ENCODE measurements around the gene PIK3CG.
A peak's percentile ranks its signal among the peaks of the same experiment; 100 is the strongest.

Gene PIK3CG

DNA sequence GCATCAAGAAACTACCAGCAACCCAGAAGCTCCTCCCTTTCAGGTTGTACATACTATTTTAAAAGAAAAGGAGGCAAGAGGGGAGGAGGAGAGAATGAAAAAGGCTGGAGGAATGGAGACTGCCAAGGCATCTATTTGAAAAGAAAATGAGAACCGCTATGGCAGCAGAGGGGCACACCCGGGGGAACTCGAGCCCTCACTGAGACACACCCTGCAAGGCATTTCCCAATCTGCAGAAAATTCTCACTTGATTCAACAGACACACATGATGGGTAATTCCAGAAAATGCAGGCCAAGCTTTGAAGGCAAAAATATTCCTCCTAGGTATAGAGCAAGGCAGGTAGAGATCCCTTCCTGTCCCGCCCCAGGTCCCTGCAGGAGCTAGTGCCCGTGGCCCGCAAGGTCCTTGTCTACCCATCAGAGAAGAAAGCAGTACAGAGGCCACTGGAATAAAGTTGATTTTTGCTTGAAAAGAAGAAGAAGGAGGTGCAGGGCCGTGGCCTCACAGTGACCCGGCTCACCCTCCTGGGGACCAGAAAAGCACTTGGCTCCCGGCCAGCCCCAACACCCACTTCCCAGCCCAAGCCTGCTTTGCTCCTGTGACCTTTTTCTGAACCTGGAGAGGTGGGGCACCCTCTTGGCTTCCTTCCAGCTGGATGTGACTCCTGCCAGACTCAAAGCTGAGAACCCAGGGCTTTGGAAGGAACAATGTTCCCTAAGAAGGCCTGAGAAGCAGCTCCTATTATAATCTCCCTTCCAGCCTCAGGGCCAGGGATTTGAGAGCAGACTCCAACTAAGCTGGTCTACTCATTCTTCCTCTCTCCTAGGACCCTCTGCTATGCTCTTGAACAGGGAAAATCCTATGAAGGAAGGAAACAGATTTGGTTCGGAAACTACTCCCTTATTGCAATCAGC is 6.2 kb upstream of the PIK3CG start:
- peak; percentile 7 for DNase-seq

DNA sequence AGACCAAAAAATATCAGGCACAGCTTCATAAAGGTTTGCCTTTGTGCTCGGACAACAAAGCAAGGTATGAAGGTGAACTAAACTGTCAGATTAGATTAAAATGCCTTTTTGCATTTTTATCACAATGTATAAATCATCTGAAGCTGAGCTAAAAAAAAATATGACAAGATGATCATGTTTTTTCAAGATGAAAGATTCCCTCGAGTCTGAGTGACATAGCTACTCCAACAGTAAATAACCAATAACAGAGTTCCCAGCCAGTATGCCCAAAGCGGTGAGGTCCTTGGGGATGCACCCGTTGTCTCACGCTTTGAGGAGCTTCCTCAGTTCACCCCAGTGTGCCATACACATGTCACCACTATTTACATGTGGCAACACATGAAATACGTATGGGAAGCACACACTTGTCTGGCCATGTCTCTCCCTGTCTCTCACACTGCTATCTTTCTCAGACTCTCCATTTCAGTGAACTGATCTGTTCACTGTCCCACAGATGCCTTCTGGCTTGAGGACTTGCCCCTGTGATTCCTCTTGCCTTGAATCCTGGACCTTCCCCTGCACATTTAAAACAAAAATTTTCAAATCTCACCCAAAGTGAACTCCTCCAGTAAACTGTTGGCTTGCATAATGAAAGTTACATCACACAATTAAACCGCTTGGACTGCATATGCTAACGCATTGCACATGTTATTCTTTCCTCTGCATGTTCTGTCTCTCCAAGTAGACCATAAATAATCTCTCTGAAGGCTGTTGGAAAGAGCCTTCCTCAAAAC is 2.6 kb upstream of the PIK3CG start:
- no peak for DNase-seq

GRCh38 chr7:106863274-106863997 is 1.6 kb upstream of the PIK3CG start:
- no peak for DNase-seq

DNA sequence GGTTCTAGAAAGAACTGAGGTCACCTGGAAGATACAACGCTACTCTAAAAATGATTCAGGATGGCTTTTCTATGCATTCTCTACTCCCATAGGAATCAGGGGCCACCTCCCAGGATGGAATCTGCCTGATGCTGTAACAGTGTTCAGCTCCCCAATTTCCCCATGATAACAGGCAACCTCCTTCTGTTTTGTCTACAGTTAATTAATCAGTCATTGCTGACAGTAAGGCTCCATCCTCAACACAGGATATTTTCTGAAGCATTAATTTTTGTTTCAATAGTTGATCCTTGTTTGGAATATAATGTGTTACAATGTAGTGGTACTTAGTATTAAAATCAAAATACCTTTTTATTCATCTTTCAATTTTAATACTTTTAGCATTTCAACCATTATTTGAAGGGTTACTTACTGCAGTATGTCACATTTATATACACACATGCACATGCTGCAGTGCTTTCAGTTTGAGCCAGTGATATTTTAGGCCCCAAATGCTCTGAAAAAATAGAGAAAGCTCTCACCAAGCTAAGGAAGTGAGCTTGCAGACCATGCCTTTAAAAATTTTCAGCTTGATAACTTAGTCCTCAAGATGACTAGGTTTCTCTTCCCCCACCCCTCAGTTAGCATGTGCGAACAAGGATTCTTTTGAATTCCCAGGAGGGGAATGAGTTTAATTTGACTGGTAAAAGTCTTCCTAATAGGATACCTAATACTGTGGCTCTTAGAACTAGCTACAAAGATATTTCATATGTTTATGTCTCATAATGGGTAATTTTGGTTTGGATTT is 592 bp upstream of the PIK3CG start:
- peak; percentile 17 for DNase-seq

DNA sequence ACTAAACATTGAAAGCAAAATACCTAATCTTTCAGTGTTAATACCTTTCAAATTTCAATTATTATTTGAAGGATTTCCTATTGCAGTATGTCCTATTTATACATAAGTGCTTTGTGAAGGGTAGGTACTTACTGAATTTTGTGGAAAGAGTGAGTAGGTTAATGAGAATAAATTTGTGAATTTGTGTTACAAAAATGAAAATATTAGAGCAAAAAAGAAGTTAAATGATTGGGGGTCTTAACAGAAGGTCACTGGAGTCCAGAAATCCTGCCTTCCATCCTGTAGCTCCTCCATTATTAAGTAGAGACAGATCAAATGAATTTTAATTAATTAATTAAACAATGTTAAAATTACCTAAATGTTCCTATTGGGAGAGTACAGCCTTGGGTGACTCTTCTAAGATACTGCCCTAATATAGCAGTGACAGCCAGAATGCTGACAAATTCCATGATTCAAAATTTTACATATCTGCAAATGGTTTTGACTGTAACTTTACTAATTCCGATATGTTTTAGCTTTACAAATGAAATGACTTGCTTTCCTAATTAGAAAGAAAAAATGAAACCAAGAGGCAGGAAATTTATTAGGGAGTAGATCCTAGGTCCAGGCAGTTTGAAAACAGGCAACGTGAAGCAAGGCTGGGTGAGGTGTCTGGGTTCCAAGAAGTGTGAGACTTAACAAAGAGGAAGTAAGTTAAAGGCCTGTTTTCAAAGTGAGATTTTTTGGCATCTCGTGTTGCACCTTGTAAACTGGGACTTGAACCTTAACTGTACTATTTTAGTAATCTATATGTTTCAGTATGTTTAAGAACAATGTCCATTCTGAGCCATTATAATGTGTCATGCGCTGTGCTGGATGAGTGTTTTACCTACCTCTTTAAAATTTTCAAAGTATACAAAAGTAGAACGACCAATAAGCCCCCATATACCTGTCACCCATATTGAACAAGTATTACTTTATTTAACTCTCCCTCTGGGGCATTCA is 1.5 kb downstream of the PIK3CG start:
- no peak for DNase-seq

DNA sequence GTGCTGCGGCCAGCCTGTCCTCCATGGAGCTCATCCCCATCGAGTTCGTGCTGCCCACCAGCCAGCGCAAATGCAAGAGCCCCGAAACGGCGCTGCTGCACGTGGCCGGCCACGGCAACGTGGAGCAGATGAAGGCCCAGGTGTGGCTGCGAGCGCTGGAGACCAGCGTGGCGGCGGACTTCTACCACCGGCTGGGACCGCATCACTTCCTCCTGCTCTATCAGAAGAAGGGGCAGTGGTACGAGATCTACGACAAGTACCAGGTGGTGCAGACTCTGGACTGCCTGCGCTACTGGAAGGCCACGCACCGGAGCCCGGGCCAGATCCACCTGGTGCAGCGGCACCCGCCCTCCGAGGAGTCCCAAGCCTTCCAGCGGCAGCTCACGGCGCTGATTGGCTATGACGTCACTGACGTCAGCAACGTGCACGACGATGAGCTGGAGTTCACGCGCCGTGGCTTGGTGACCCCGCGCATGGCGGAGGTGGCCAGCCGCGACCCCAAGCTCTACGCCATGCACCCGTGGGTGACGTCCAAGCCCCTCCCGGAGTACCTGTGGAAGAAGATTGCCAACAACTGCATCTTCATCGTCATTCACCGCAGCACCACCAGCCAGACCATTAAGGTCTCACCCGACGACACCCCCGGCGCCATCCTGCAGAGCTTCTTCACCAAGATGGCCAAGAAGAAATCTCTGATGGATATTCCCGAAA is 2.7 kb downstream of the PIK3CG start:
- no peak for DNase-seq

GRCh38 chr7:106868364-106868763 is 3.3 kb downstream of the PIK3CG start:
- DNase-seq = no peak

- DNase-seq = no peak
These were observed 4.9 kb downstream of the PIK3CG start for GRCh38 chr7:106869954-106870353.

- no peak for DNase-seq
These were observed 5.4 kb downstream of the PIK3CG start for GRCh38 chr7:106870528-106870927.

- DNase-seq = no peak
These were observed 5.9 kb downstream of the PIK3CG start for GRCh38 chr7:106870983-106871410.

DNA sequence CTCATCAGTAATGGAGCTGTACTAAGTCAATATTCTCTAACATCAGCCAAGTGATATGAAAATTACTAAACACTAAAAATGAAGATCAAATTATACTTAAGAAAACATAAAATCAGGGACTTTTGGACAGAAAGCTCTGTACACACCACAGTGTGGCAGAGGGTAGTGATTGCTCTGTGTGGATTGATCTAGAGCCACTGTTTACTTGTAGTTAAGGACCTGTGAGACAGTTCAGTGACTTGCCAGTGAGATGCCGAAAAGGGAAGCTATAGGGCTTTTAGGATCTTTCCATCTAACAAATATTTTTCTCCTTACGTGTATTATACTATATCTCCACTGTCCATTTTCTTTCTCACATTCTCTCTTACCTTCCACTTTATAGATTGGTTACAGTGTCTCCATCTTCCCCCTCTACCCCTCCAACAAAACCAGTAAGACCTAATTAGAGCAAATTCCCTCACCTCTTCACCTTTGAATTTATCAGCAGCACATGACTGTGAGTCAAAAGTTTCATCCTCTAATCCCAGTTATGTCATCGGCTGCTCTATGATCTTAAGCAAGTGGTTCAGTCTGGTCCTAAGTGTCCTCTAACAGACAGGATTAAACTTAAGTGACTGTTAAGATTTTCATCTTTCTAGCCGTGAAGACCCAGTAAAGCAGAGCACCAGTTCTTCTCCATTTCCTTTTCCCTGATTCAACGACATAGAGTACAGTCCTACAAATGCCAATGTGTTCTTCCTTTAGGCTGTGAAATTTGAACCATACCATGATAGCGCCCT is 6.9 kb downstream of the PIK3CG start:
- DNase-seq = no peak

GRCh38 chr7:106872763-106873162 is 7.7 kb downstream of the PIK3CG start:
- DNase-seq = no peak

DNA sequence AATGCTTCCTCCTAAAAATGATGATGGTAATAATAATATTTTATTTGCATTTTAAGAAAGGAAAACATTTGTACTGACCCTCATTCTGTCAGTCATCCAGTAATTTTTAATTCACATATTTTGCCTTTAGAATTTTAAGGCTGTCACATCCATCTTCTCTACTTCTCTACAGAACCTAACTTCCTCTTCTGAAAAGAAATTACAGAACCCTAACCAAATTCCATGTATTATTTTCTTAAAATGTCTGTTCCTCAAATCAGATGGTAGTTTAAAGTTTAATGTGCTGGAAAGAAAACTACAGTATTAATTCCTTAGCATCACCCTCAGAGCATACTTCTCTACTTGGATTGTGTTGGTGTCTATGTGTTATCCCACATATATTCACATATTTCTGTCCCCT is 9.0 kb downstream of the PIK3CG start:
- DNase-seq = no peak

DNA sequence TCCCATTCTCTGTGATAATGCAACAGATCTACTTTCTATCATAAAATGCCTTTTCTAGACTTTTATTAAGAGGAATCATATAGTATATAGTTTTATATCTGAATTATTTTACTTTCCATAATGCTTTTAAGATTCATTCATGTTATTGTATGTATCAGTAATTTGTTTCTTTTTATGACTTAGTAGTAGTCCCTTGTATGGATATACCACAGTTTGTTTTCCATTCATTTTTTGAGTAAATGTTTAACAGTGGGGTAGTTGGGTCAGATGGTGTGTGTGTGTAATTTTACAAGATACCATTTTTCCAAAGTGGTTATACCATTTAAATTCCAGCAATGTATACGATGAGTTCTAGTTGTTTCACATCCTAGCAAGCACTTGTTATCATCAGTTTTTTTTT is 10.4 kb downstream of the PIK3CG start:
- DNase-seq = no peak

DNA sequence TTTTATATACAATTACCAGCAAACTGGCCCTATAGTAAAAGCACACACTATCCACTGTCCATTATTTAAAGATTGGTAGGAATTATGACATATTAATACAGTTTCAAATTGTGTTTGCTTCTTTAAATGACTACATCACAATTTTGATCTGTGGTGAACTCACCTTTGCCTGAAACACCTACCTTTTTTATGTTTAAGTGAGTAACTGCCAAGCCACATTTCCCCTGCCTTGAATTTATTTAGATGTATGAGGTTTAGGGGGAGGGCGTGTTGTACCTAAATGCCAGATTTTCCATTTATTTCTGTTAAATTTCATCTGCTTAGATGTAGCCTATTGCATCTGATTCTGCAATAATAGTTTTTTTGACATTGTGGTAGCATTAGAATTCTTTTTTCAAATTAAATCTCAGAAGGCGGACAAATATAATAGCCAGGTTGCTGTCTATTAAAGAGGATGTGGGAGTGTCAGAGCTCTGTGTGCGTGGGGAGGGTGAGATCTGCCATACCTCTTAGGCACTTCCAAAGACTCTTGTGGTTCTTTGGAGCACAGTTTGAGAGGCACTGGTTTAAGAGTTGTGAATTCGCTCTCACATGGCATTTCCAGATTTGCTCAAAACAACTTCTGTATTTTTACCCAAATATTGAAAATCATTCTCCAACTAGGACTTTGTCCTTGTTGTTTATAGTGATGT is 13.8 kb downstream of the PIK3CG start:
- DNase-seq = no peak

DNA sequence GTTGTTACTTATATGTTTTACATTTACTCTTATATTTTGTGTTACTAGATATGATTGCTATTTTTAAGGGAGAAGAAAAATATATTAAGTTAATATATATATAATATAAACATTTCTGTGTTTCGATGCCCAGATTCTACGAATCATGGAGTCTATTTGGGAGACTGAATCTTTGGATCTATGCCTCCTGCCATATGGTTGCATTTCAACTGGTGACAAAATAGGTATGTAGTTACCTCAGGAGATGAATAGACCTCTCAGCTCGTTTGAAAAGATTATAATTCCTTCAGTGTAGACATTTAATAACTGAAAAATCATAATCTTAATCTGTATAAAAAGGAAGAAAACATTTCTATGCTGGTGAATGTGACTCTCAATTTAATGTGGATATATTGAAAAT is 16.9 kb downstream of the PIK3CG start:
- no peak for DNase-seq

DNA sequence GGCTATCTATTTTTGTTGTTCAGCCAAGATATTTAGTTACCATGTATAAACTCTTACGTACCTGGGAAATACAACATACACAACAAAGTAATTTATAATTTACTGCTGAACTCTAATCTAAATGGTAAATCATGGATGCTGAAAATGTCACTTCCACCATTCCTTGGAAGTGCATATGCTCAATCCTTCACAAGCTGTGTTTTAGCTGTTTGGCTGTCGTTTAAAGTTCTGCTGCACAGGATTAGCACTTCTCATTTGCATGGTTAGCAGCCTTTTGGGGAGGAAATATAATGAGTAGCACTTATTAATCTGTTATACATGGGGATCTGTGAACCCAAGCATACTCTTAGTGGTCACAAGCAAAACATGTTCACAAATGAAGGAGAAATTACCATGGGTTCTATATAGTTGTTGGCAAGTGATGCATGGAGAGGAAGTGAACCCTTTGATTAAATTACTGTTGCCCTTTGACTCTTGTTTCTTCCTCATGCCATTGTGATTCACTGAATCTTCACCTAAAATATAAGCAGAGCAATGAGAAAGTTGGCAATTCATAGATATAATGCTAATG is 18.5 kb downstream of the PIK3CG start:
- DNase-seq = no peak

DNA sequence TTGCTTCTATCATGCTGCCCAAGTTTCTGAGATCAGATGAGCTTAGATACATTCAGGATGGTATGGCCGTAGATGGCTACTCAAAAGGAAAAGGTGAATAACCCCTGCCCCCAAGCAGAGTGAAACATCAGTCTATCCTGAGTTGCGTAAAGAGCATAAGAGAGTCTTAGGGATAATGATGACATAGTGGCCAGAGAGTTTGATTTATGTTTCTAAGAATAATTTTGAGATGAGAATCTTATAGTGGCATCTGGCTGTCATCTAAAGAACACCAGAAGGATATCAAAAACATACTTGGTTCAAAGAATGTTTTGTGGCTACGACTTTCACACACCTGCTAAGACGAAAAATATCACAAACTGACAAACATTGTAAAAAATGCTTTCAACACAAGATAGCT is 20.6 kb downstream of the PIK3CG start:
- DNase-seq = no peak

GRCh38 chr7:106887421-106887820 is 22.3 kb downstream of the PIK3CG start:
- no peak for DNase-seq
